Measurements from ENCODE around the gene TRPT1.

- TF ChIP-seq TAF1 (IDR thresholded peaks at IDR 0.05; ENCODE audit: borderline replicate concordance, low read depth, low read length) (peak; percentile 91), POLR2A (IDR thresholded peaks at IDR 0.05; ENCODE audit: low read depth, low read length) (no peak)
Observed at GRCh38 chr11:64185693-64186491, 40.1 kb downstream of the TRPT1 start, which contains the start of gene STIP1.
